A549 (cell line): ENCODE measurements around the gene HSD3B2. TPM values are rescaled to one million over a fixed set of nuclear protein-coding genes. Genes with fewer than 3 reads are reported as not detected.

ENCODE experiments used
- ATAC-seq, 2 experiments: fragments of 200-7000 bp in 1 of 2; fragments of >200 bp in 1 of 2; cut with Nextera tagmentation in 1 of 2; cut with Tn5 transposase in 1 of 2; 3 replicates each; pipeline versions ENCODE4 v1.8.0 to v1.9.1; 2018 to 2020; ENCODE audit warnings: mild to moderate bottlenecking in 1 of 2, moderate library complexity in 1 of 2
- CTCF ChIA-PET: fragments of 300-600 bp; sonication (Branson Sonifier 250); formaldehyde crosslinking; extraction: SDS; loops from one replicate; lab custom pipeline; 2021; ENCODE audit warnings: antibody characterized with exemption, inconsistent platforms; lab: Yijun Ruan, JAX
- POLR2A ChIA-PET: fragments of 350-600 bp; formaldehyde crosslinking; extraction: SDS; loops from one replicate; lab custom pipeline; 2021; ENCODE audit warnings: antibody characterized with exemption, inconsistent platforms; lab: Yijun Ruan, JAX
- DNase-seq, 2 experiments: peaks; one replicate each; pipeline versions ENCODE4 v3.0.0 to v3.0.0-alpha.2; 2011 to 2016; ENCODE audit warnings: low read depth in 1 of 2, low spot score in 1 of 2
- FAIRE-seq: peaks from 2 replicates; lab custom pipeline; 2011; peaks lifted over from hg19 to GRCh38; lab: Jason Lieb, UNC
- H3K27ac ChIP-seq, 2 experiments: fragments of >200 bp; sonication (Bioruptor Twin); formaldehyde crosslinking; 3 replicates each; pipeline ENCODE4 v1.5.1; 2016 to 2017
- H3K4me1 ChIP-seq: fragments of >200 bp; sonication (Bioruptor Twin); formaldehyde crosslinking; 3 replicates; pipeline ENCODE4 v1.6.1; 2016
- H3K4me2 ChIP-seq: fragments of >200 bp; sonication (Bioruptor Twin); formaldehyde crosslinking; 3 replicates; pipeline ENCODE4 v1.6.1; 2016
- H3K4me3 ChIP-seq: fragments of >200 bp; sonication (Bioruptor Twin); formaldehyde crosslinking; 3 replicates; pipeline ENCODE4 v1.5.1; 2016
- H3K9me3 ChIP-seq: fragments of >200 bp; sonication (Bioruptor Twin); formaldehyde crosslinking; 3 replicates; pipeline ENCODE4 v1.6.1; 2016
- BHLHE40 ChIP-seq: IDR thresholded peaks from 2 replicates; pipeline ENCODE4 v1.6.1; 2012; ENCODE audit warnings: low read depth, low read length, inconsistent platforms
- CHD2 ChIP-seq: fragments of 150-350 bp; IDR thresholded peaks from 2 replicates; pipeline ENCODE4 v1.6.1; 2014; ENCODE audit warnings: low read length; ENCODE audit not compliant: partially characterized antibody
- EHF ChIP-seq: fragments of 250-450 bp; sonication (Bioruptor Pico); IDR thresholded peaks from 2 replicates; pipeline ENCODE4 v1.5.0; 2020; ENCODE audit warnings: mild to moderate bottlenecking
- EHMT2 ChIP-seq: fragments of 200-600 bp; sonication (generic); IDR thresholded peaks from 2 replicates; pipeline ENCODE4 v1.6.1; 2016; ENCODE audit warnings: antibody characterized with exemption, low read depth, mild to moderate bottlenecking, moderate library complexity
- EP300 ChIP-seq, 2 experiments: fragments of >200 bp; sonication (Bioruptor Twin); formaldehyde crosslinking; IDR thresholded peaks; 2 replicates in 1 of 2; 3 replicates in 1 of 2; pipeline ENCODE4 v1.6.1; 2016 to 2017
- FOSL2 ChIP-seq, 2 experiments: fragments of 450-650 bp in 1 of 2; fragments of >200 bp in 1 of 2; sonication (Bioruptor Twin) in 1 of 2; formaldehyde crosslinking; IDR thresholded peaks; 2 replicates each; pipeline versions ENCODE4 v1.5.0 to v1.6.1; 2016 to 2020; ENCODE audit warnings: mild to moderate bottlenecking in 1 of 2, moderate library complexity in 1 of 2
- HEYL ChIP-seq: fragments of 250-450 bp; sonication (Bioruptor Pico); IDR thresholded peaks from 2 replicates; pipeline ENCODE4 v1.8.0; 2021; ENCODE audit warnings: mild to moderate bottlenecking, moderate library complexity
- HOXA7 ChIP-seq: fragments of 250-450 bp; sonication (Bioruptor Pico); IDR thresholded peaks from 2 replicates; pipeline ENCODE4 v1.5.0; 2020; ENCODE audit warnings: mild to moderate bottlenecking, moderate library complexity
- HOXB5 ChIP-seq: fragments of 250-450 bp; sonication (Bioruptor Pico); IDR thresholded peaks from 2 replicates; pipeline ENCODE4 v1.5.0; 2020; ENCODE audit warnings: mild to moderate bottlenecking, moderate library complexity
- MAFK ChIP-seq: fragments of 450-650 bp; IDR thresholded peaks from 2 replicates; pipeline ENCODE4 v1.6.1; 2014; ENCODE audit not compliant: partially characterized antibody
- MAZ ChIP-seq: fragments of 150-350 bp; IDR thresholded peaks from 2 replicates; pipeline ENCODE4 v1.6.1; 2014; ENCODE audit warnings: antibody characterized with exemption, low read depth, low read length, borderline replicate concordance
- NR3C1 ChIP-seq: fragments of >200 bp; sonication (Bioruptor Twin); formaldehyde crosslinking; IDR thresholded peaks from 3 replicates; pipeline ENCODE4 v1.6.1; 2017
- PHF8 ChIP-seq: fragments of 200-600 bp; sonication (generic); IDR thresholded peaks from 2 replicates; pipeline ENCODE4 v1.6.1; 2016; ENCODE audit warnings: low read depth, mild to moderate bottlenecking, antibody characterized with exemption, moderate library complexity, borderline replicate concordance
- RFX5 ChIP-seq: fragments of 450-650 bp; IDR thresholded peaks from 2 replicates; pipeline ENCODE4 v1.7.1; 2014; ENCODE audit warnings: antibody characterized with exemption, mild to moderate bottlenecking, moderate library complexity
- TP53 ChIP-seq: fragments of 250-450 bp; sonication (Bioruptor Pico); IDR thresholded peaks from 2 replicates; pipeline ENCODE4 v1.5.0; 2021; ENCODE audit warnings: mild to moderate bottlenecking, moderate library complexity
- ZSCAN20 ChIP-seq: fragments of 250-450 bp; sonication (Bioruptor Pico); IDR thresholded peaks from 2 replicates; pipeline ENCODE4 v1.8.0; 2022; ENCODE audit warnings: mild to moderate bottlenecking, moderate library complexity
- WGBS: methylation state at CpG from one replicate; pipeline ENCODE4 v1.1.6; 2017; ENCODE audit errors: missing lambda C conversion rate; 5-methylcytosine and 5-hydroxymethylcytosine counted together
- polyA plus RNA-seq, 4 experiments: library from polyadenylated mRNA; depleted of rRNA in 3 of 4; stranded (reverse); fragments of >200 nt; fragmentation: RNase III in 1 of 4; extraction: RNeasy Plus Mini Kit Qiagen cat#74134 plus additional on column Dnase treatment in 1 of 4; gene quantifications; 2 replicates in 3 of 4; 3 replicates in 1 of 4; pipeline ENCODE4 v1.2.3, GENCODE V29; 2011 to 2017
- TF ChIP-seq, protein P1 (sequence below): fragments of >200 bp; sonication (Bioruptor Twin); formaldehyde crosslinking; IDR thresholded peaks from 2 replicates; pipeline ENCODE4 v1.6.1; 2016
- TF ChIP-seq, protein P2 (sequence below): fragments of 250-450 bp; sonication (Bioruptor Pico); IDR thresholded peaks from 2 replicates; pipeline ENCODE4 v1.5.0; 2020; ENCODE audit warnings: low read depth, mild to moderate bottlenecking, moderate library complexity
- TF ChIP-seq, protein P3 (sequence below): IDR thresholded peaks from 2 replicates; pipeline ENCODE4 v1.6.1; 2012
- TF ChIP-seq, protein P4 (sequence below): fragments of 250-450 bp; sonication (Bioruptor Pico); IDR thresholded peaks from 2 replicates; pipeline ENCODE4 v1.5.0; 2021; ENCODE audit warnings: mild to moderate bottlenecking, moderate library complexity, borderline replicate concordance
- TF ChIP-seq, protein P5 (sequence below): fragments of 200-600 bp; sonication (generic); IDR thresholded peaks from 2 replicates; pipeline ENCODE4 v1.6.1; 2016; ENCODE audit warnings: antibody characterized with exemption, mild to moderate bottlenecking, moderate library complexity
- TF ChIP-seq, protein P6 (sequence below): fragments of >200 bp; sonication (Bioruptor Twin); formaldehyde crosslinking; IDR thresholded peaks from 3 replicates; pipeline ENCODE4 v1.6.1; 2016

The HSD3B2 gene
- polyA plus RNA-seq, 2 of the 4 experiments (the other 2 are of a cell fraction): not detected

DNA sequence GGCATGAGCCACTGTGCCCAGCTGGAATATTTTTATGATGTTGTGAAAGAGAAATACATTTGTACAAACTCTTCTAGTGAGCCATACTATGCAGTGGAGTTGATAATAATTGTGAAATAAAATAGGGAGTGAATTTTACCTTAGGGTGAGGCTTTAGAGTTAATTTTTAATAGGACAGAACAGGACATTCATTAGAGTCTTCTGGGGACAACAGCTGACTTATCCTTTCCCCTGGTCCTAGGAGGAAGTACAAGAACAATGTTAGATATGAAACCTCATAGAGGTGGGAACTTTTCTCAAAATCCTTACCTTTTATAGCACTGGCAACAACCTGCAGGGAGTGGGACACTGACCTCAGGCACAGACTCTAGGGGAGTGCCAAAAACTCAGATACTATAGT is 24.4 kb upstream of the HSD3B2 start:
- Histone ChIP-seq H3K4me2 (no peak overlapping the region), H3K4me1 (no peaks in the 10 kb centered on the region), H3K9me3 (no peaks in the 10 kb centered on the region), H3K4me3 (no peak overlapping the region), H3K27ac (no peak overlapping the region)
- POLR2A ChIA-PET: no interaction called here
- DNase-seq (no peak), FAIRE-seq (no peak), ATAC-seq (no peak)
- TF ChIP-seq, protein P1, sequence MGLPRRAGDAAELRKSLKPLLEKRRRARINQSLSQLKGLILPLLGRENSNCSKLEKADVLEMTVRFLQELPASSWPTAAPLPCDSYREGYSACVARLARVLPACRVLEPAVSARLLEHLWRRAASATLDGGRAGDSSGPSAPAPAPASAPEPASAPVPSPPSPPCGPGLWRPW: no peak
- no peak for TF ChIP-seq TP53 (CRISPR knock-in tag)
- no peak for TF ChIP-seq HOXB5 (CRISPR knock-in tag)
- TF ChIP-seq RFX5: no peak
- TF ChIP-seq MAZ: no peak
- TF ChIP-seq ZSCAN20: no peak
- TF ChIP-seq, protein P2, sequence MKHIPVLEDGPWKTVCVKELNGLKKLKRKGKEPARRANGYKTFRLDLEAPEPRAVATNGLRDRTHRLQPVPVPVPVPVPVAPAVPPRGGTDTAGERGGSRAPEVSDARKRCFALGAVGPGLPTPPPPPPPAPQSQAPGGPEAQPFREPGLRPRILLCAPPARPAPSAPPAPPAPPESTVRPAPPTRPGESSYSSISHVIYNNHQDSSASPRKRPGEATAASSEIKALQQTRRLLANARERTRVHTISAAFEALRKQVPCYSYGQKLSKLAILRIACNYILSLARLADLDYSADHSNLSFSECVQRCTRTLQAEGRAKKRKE (CRISPR knock-in tag): no peak
- TF ChIP-seq, protein P3, sequence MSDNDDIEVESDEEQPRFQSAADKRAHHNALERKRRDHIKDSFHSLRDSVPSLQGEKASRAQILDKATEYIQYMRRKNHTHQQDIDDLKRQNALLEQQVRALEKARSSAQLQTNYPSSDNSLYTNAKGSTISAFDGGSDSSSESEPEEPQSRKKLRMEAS: no peak
- TF ChIP-seq FOSL2 (IDR thresholded peaks at IDR 0.05): no peak
- no peak for TF ChIP-seq FOSL2 (CRISPR knock-in tag; IDR thresholded peaks at IDR 0.05)
- no peak for TF ChIP-seq HEYL (CRISPR knock-in tag)
- TF ChIP-seq CHD2: no peak
- no peak for TF ChIP-seq EHMT2
- TF ChIP-seq, protein P4, sequence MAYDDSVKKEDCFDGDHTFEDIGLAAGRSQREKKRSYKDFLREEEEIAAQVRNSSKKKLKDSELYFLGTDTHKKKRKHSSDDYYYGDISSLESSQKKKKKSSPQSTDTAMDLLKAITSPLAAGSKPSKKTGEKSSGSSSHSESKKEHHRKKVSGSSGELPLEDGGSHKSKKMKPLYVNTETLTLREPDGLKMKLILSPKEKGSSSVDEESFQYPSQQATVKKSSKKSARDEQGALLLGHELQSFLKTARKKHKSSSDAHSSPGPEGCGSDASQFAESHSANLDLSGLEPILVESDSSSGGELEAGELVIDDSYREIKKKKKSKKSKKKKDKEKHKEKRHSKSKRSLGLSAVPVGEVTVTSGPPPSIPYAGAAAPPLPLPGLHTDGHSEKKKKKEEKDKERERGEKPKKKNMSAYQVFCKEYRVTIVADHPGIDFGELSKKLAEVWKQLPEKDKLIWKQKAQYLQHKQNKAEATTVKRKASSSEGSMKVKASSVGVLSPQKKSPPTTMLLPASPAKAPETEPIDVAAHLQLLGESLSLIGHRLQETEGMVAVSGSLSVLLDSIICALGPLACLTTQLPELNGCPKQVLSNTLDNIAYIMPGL: no peak
- no peak for TF ChIP-seq EHF (CRISPR knock-in tag)
- TF ChIP-seq BHLHE40: no peak
- TF ChIP-seq PHF8: no peak
- no peak for TF ChIP-seq NR3C1
- TF ChIP-seq, protein P5, sequence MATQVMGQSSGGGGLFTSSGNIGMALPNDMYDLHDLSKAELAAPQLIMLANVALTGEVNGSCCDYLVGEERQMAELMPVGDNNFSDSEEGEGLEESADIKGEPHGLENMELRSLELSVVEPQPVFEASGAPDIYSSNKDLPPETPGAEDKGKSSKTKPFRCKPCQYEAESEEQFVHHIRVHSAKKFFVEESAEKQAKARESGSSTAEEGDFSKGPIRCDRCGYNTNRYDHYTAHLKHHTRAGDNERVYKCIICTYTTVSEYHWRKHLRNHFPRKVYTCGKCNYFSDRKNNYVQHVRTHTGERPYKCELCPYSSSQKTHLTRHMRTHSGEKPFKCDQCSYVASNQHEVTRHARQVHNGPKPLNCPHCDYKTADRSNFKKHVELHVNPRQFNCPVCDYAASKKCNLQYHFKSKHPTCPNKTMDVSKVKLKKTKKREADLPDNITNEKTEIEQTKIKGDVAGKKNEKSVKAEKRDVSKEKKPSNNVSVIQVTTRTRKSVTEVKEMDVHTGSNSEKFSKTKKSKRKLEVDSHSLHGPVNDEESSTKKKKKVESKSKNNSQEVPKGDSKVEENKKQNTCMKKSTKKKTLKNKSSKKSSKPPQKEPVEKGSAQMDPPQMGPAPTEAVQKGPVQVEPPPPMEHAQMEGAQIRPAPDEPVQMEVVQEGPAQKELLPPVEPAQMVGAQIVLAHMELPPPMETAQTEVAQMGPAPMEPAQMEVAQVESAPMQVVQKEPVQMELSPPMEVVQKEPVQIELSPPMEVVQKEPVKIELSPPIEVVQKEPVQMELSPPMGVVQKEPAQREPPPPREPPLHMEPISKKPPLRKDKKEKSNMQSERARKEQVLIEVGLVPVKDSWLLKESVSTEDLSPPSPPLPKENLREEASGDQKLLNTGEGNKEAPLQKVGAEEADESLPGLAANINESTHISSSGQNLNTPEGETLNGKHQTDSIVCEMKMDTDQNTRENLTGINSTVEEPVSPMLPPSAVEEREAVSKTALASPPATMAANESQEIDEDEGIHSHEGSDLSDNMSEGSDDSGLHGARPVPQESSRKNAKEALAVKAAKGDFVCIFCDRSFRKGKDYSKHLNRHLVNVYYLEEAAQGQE: no peak
- CTCF ChIA-PET: no interaction called here

DNA sequence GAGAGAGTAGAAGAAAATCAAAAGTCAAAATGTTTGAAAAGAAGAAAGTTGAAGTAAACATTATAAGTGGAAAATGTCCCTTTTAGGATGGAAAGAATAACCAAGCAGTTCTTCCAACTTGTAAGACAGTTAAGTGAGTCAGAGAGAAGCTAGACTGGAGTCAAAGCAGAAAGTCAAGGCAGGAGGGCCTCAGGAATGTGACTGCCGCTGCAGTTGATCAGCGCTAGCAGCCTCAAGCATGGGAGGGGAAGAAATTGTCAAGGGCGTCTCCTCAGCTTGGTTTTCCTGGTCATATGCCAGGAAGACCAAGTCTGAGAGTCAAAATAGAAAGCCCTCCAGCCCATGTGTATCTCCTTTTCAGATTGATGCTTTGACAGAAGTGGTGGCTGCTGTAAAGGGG is 23.2 kb upstream of the HSD3B2 start:
- CTCF ChIA-PET: no interaction called here
- WGBS: 47% methylated on average over 3 of the region's 3 CpGs
- FAIRE-seq: no peak
- TF ChIP-seq RFX5 (no peak), MAFK (no peak), TP53 (CRISPR knock-in tag) (no peak), EP300 (IDR thresholded peaks at IDR 0.05) (no peak), HOXA7 (CRISPR knock-in tag) (no peak), EHMT2 (no peak), HEYL (CRISPR knock-in tag) (no peak), FOSL2 (IDR thresholded peaks at IDR 0.05) (no peak), FOSL2 (CRISPR knock-in tag; IDR thresholded peaks at IDR 0.05) (no peak)
- TF ChIP-seq, protein P1: no peak
- TF ChIP-seq, protein P3: no peak
- TF ChIP-seq, protein P2 (CRISPR knock-in tag): no peak
- TF ChIP-seq, protein P6, sequence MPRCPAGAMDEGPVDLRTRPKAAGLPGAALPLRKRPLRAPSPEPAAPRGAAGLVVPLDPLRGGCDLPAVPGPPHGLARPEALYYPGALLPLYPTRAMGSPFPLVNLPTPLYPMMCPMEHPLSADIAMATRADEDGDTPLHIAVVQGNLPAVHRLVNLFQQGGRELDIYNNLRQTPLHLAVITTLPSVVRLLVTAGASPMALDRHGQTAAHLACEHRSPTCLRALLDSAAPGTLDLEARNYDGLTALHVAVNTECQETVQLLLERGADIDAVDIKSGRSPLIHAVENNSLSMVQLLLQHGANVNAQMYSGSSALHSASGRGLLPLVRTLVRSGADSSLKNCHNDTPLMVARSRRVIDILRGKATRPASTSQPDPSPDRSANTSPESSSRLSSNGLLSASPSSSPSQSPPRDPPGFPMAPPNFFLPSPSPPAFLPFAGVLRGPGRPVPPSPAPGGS: no peak
- TF ChIP-seq, protein P5: no peak

More for the DNA sequence above, 23.2 kb upstream of the HSD3B2 start:
- ATAC-seq: no peak
- DNase-seq: no peak
- no peaks in the 10 kb centered on the region for H3K9me3 ChIP-seq
- H3K27ac ChIP-seq: no peak overlapping the region
- no peak overlapping the region for H3K4me3 ChIP-seq
- POLR2A ChIA-PET: no interaction called here
- no peaks in the 10 kb centered on the region for H3K4me1 ChIP-seq
- H3K4me2 ChIP-seq: no peak overlapping the region
